ENCODE results near the gene CCSER1. TPM values are rescaled to one million over a fixed set of nuclear protein-coding genes. Genes with fewer than 3 reads are reported as not detected.

CCSER1 gene
- total and polyA plus RNA-seq, 2 experiments from 2014 or later, result 2.9 to 3.4 TPM

DNA sequence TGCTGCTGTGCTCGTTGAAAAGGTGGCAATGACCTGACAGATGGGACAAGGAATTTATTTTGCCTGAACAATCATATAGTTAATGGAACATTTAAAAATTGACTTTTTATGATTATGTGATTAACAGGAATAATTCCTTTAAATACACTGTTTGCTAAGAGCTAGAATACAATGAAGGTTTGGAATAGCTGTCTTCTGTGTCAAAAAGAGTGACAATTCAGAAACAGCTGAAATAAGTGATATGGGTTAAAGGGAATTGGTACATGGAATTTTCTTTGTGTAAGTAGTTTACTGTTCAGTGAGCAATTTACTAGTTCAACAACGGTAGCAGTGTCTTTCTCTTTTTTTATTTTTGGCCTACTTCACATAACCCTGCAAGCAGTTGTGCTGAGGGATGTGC, 1093.1 kb downstream of the CCSER1 start (continued):
- TF ChIP-seq, protein P1, sequence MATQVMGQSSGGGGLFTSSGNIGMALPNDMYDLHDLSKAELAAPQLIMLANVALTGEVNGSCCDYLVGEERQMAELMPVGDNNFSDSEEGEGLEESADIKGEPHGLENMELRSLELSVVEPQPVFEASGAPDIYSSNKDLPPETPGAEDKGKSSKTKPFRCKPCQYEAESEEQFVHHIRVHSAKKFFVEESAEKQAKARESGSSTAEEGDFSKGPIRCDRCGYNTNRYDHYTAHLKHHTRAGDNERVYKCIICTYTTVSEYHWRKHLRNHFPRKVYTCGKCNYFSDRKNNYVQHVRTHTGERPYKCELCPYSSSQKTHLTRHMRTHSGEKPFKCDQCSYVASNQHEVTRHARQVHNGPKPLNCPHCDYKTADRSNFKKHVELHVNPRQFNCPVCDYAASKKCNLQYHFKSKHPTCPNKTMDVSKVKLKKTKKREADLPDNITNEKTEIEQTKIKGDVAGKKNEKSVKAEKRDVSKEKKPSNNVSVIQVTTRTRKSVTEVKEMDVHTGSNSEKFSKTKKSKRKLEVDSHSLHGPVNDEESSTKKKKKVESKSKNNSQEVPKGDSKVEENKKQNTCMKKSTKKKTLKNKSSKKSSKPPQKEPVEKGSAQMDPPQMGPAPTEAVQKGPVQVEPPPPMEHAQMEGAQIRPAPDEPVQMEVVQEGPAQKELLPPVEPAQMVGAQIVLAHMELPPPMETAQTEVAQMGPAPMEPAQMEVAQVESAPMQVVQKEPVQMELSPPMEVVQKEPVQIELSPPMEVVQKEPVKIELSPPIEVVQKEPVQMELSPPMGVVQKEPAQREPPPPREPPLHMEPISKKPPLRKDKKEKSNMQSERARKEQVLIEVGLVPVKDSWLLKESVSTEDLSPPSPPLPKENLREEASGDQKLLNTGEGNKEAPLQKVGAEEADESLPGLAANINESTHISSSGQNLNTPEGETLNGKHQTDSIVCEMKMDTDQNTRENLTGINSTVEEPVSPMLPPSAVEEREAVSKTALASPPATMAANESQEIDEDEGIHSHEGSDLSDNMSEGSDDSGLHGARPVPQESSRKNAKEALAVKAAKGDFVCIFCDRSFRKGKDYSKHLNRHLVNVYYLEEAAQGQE (IDR thresholded peaks at IDR 0.05; ENCODE audit: unreplicated experiment), result no peak
- TF ChIP-seq CREB1 (CRISPR knock-in tag; IDR thresholded peaks at IDR 0.05; ENCODE audit: low read depth) (no peak), JUNB (IDR thresholded peaks at IDR 0.05; ENCODE audit: unreplicated experiment) (no peak)

DNA sequence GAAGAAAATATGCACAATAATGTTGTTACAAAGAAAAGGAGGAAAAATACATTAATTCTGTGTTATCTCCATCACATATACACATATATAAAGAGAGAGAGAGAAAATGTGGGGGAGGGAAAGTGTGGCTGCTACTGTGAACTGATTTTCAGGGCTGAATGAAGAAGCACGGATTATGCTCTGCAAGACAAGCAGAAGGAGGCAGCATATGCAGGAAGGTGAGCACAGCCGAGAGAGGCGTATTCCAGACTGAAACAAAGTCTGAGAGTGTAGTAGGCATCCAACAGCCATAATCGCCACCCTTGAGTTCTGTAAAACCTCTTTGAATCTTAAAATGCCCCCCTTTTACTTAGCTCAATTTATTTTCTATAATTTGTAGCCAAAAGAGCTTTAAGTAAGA, 1094.8 kb downstream of the CCSER1 start:
- no peaks in the 10 kb centered on the region for H3F3A ChIP-seq (replicated peaks; ENCODE audit: low read depth)
- H3K79me2 ChIP-seq (replicated peaks; ENCODE audit: insufficient read depth), result no peaks in the 10 kb centered on the region
- H2AFZ ChIP-seq, result no peak overlapping the region
- H3K4me3 ChIP-seq, result no peak overlapping the region
- no peaks in the 10 kb centered on the region for H3K4me1 ChIP-seq (ENCODE audit: insufficient read depth)
- H3K27ac ChIP-seq (ENCODE audit: low read depth), result no peak overlapping the region
- DNase-seq (ENCODE audit: low spot score) (peak; percentile 6), ATAC-seq (peak; percentile 60)
- no peaks in the 10 kb centered on the region for H3K27me3 Mint-ChIP-seq (ENCODE audit: insufficient read depth, low read depth, poor library complexity)
- no peaks in the 10 kb centered on the region for H4K20me1 ChIP-seq (replicated peaks; ENCODE audit: insufficient read depth)
- H3K27me3 ChIP-seq (ENCODE audit: insufficient read depth), result no peaks in the 10 kb centered on the region
- H3K36me3 Mint-ChIP-seq (ENCODE audit: low read depth), result peaks cover 6% of the 10 kb centered on the region
- H3K9me3 Mint-ChIP-seq, result peaks cover 9% of the 10 kb centered on the region; the same call in 2 of the 3 replicates
- H3K4me3 Mint-ChIP-seq, result no peak overlapping the region
- H3K4me1 Mint-ChIP-seq, result peaks cover 2% of the 10 kb centered on the region; the same call in 2 of the 3 replicates
- TF ChIP-seq, protein P2, sequence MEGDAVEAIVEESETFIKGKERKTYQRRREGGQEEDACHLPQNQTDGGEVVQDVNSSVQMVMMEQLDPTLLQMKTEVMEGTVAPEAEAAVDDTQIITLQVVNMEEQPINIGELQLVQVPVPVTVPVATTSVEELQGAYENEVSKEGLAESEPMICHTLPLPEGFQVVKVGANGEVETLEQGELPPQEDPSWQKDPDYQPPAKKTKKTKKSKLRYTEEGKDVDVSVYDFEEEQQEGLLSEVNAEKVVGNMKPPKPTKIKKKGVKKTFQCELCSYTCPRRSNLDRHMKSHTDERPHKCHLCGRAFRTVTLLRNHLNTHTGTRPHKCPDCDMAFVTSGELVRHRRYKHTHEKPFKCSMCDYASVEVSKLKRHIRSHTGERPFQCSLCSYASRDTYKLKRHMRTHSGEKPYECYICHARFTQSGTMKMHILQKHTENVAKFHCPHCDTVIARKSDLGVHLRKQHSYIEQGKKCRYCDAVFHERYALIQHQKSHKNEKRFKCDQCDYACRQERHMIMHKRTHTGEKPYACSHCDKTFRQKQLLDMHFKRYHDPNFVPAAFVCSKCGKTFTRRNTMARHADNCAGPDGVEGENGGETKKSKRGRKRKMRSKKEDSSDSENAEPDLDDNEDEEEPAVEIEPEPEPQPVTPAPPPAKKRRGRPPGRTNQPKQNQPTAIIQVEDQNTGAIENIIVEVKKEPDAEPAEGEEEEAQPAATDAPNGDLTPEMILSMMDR (conservative IDR thresholded peaks at IDR 0.05; ENCODE audit: low read depth in 2 of 2), result peak in 1 of 2 experiments; percentile 31; a peak in 2 of 4 replicates
- no peak for TF ChIP-seq ZNF114 (CRISPR knock-in tag; IDR thresholded peaks at IDR 0.05)
- H3K27ac Mint-ChIP-seq, result no peak overlapping the region
- no peaks in the 10 kb centered on the region for H3K36me3 ChIP-seq (ENCODE audit: insufficient read depth)
- no peak overlapping the region for H3K4me2 ChIP-seq
- no peaks in the 10 kb centered on the region for H3K9me2 ChIP-seq (ENCODE audit: insufficient read depth)

DNA sequence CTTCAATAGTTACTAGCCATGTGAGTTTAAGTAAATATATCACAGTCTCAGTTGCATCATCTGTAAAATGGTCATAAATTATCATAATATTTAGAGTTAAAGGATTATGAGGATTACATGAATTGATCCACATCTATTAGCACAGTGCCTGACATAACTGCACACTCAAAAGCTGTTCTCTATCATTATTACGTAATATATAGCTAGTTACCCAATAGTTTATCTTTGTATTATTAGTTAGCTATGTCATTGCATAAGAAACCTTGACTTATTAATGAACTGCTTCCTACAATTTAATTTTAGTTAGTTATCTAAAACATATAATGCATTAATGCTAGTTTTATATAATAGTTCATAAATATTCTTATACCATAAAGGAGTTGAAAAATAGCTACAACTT, 1099.7 kb downstream of the CCSER1 start:
- Histone ChIP-seq H3K4me3 (no peak overlapping the region), H3K4me1 (ENCODE audit: insufficient read depth) (no peaks in the 10 kb centered on the region), H3K4me2 (no peak overlapping the region), H4K20me1 (replicated peaks; ENCODE audit: insufficient read depth) (no peaks in the 10 kb centered on the region), H3K9me2 (ENCODE audit: insufficient read depth) (no peaks in the 10 kb centered on the region), H3K36me3 (ENCODE audit: insufficient read depth) (no peaks in the 10 kb centered on the region), H3K27me3 (ENCODE audit: insufficient read depth) (no peaks in the 10 kb centered on the region), H3F3A (replicated peaks; ENCODE audit: low read depth) (no peaks in the 10 kb centered on the region), H2AFZ (no peak overlapping the region), H3K27ac (ENCODE audit: low read depth) (no peak overlapping the region), H3K79me2 (replicated peaks; ENCODE audit: insufficient read depth) (no peaks in the 10 kb centered on the region)
- DNase-seq (ENCODE audit: low spot score) (no peak), ATAC-seq (no peak)
- Mint-ChIP-seq H3K4me1 (peaks cover 2% of the 10 kb centered on the region; the same call in 1 of the 3 replicates), H3K36me3 (ENCODE audit: low read depth) (no peaks in the 10 kb centered on the region), H3K4me3 (no peak overlapping the region), H3K27me3 (ENCODE audit: insufficient read depth, low read depth, poor library complexity) (no peaks in the 10 kb centered on the region), H3K9me3 (no peaks in the 10 kb centered on the region), H3K27ac (no peak overlapping the region)
- TF ChIP-seq, protein P2 (conservative IDR thresholded peaks at IDR 0.05; ENCODE audit: low read depth in 2 of 2), result no peak
- TF ChIP-seq STAT1 (IDR thresholded peaks at IDR 0.05; ENCODE audit: unreplicated experiment), result no peak
- TF ChIP-seq, protein P3, sequence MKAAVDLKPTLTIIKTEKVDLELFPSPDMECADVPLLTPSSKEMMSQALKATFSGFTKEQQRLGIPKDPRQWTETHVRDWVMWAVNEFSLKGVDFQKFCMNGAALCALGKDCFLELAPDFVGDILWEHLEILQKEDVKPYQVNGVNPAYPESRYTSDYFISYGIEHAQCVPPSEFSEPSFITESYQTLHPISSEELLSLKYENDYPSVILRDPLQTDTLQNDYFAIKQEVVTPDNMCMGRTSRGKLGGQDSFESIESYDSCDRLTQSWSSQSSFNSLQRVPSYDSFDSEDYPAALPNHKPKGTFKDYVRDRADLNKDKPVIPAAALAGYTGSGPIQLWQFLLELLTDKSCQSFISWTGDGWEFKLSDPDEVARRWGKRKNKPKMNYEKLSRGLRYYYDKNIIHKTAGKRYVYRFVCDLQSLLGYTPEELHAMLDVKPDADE (IDR thresholded peaks at IDR 0.05), result no peak
- TF ChIP-seq, protein P1 (IDR thresholded peaks at IDR 0.05; ENCODE audit: unreplicated experiment), result no peak
- no peak for TF ChIP-seq POLR2AphosphoS5 (IDR thresholded peaks at IDR 0.05; ENCODE audit: low read depth)
- TF ChIP-seq EZH2 (IDR thresholded peaks at IDR 0.05; ENCODE audit: low read depth, unreplicated experiment), result no peak
- TF ChIP-seq CREB1 (CRISPR knock-in tag; IDR thresholded peaks at IDR 0.05; ENCODE audit: low read depth), result no peak
- no peak for TF ChIP-seq JUNB (IDR thresholded peaks at IDR 0.05; ENCODE audit: unreplicated experiment)
